Panc1 (cell line): ENCODE data around the gene CRY2.

ENCODE experiments used
- CTCF ChIP-seq: fragments of 450-650 bp; IDR thresholded peaks from 2 replicates; pipeline ENCODE4 v1.5.1; 2017; ENCODE audit warnings: mild to moderate bottlenecking
- POLR2AphosphoS5 ChIP-seq: IDR thresholded peaks from 2 replicates; pipeline ENCODE4 v1.6.1; 2012; ENCODE audit warnings: mild to moderate bottlenecking, low read depth, low read length, moderate library complexity

- no peak for TF ChIP-seq CTCF
- TF ChIP-seq POLR2AphosphoS5, result no peak
These were observed 34.4 kb upstream of the CRY2 start for GRCh38 chr11:45812581-45813548.
